HG02973 (cell line): ENCODE data around the gene DNAH17.
"Not testable (repeated sequence)": the region's sequence is repeated elsewhere in the genome, so short reads cannot be mapped to it uniquely, and the experiment has no call there.

Experiments used
- ATAC-seq: cut with Tn5 transposase; IDR thresholded peaks from one replicate; pipeline ENCODE4 v1.9.1; 2021; ENCODE audit warnings: moderate library complexity; ENCODE audit not compliant: unreplicated experiment

Gene DNAH17

DNA sequence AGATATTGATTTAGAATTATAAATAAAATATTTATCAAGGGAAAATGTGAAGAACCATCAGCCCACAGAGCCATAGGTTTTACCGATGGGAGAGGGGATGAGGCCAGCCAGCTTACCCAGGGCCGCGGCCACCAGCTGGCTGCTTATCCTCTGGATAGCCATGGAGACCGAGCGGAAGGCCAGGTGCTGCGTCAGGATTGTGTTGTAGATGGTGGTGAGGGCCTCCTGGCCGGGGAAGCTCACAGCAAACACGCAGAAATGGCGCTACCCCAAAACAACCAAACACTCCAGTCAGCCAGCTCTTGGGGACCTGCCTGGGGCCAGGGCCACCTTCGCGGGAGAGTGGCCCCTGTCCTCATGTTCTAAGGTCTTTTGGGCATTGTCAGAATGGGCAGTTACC lies 97.8 kb downstream of the DNAH17 start:
- no peak for ATAC-seq

DNA sequence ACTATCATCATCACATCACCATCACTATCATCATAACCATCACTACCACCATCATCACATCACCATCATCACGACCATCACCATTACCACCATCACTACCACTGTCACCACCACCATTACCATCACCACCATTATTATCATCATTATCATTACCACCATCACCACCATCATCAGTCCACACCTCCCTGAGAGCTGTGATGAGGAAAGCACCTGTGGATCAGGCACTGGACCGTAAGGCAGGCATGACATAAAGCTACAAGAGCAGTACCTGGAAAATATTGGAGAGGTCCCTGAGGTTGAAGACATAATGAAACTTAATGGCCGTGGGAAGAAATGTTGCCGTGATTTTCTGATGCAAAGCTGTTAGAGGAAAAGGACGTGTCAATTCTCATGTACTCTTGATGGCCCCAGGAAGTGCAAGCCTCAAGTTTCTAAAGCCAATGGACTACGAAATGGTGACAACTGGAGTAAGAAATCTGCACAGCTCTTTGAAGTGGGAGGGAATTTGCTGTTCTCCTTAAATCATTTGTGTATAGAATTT lies 98.4 kb downstream of the DNAH17 start:
- no peak for ATAC-seq

DNA sequence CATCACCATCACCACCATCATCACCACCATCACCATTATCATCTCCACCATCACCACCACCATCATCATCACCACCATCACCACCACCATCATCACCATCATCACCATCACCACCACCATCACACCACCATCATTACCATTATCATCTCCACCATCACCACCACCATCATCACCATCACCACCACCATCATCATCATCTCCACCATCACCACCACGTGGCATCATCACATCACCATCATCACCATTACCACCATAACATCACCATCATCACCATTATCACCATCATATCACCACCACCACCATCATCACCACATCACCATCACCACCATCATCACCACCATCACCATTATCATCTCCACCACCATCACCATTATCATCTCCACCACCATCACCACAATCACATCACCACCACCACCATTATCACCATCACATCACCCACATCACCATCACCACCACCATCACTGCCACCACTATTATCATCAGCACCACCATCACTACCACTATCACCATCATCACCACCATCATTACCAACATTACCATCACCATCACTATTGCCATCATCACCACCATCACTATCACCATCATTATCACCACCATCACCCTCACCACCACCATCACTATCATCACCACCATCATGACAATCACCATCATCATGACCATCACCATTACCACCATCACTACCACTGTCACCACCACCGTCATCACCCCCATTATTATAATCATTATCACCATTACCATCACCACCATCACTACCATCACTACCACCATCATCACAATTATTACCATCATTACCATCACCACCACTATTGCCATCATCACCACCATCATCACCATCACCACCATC lies 99.1 kb downstream of the DNAH17 start:
- no peak for ATAC-seq

DNA sequence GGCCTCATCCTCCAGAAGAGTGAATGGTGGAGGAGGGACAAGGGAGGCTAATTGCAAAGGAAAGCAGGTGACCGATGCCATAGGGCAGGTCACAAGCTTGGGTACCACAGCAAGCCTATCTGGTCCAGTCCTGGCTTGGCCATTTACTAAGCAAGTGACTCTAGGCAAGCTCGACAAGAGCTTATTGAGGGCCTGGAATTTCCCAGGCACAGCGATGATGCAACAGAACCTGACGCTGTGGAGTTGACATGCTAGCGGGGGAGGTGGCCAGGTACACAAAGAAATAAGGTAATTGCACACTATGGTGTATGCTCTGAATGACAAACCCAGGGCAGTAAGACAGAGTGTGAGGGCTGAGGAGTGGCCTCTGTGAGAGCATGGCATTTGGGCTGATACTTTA lies 100.2 kb downstream of the DNAH17 start:
- no peak for ATAC-seq

DNA sequence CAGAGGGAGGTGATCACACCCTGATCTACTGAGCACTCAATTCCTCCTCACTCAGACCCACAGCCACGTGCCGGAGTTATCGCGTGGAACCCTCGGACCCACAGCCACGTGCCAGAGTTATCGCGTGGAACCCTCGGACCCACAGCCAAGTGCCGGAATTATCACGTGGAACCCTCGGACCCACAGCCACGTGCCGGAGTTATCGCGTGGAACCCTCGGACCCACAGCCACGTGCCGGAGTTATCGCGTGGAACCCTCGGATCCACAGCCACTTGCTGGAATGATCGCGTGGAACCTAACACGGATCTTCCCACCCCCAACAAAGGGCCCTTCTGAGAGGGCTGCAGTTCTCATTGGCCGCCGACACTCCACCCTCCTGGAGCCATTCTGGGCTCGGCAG lies 101.0 kb downstream of the DNAH17 start:
- no peak for ATAC-seq

DNA sequence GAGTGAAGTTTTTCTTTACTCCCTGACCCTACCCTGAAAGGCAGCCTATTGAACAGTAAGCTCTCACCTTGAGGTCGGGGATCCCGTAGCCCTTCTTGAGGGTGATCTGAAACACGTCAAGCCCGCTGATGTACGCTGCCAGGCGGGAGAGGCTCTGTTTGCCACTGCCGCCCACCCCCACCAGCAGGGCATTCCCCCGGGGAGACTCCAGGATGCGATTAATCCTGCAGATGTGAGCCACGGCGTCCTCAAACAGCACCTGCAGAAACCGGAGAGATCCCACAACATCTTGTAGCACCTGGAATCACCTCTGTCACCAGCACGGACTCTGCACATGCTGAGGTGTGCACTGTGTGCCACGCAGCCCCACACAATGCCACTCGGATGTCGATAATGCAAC lies 102.0 kb downstream of the DNAH17 start:
- peak; percentile 12 for ATAC-seq

DNA sequence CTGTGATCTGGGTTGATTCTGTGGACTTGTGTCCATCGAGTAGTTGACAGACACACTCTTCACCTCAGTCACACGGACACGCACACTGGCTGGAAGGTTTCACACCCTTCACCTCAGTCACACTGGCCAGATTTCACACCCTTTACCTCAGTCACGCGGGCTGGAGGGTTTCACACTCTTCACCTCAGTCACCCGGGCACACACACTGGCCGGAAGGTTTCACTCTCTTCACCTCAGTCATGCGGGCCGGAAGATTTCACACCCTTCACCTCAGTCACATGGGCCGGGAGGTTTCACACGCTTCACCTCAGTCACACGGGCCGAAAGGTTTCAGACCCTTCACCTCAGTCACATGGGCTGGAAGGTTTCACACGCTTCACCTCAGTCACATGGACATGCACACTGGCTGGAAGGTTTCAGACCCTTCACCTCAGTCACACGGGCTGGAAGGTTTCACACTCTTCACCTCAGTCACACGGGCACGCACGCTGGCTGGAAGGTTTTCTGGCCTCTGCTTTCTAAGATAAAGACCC lies 102.5 kb downstream of the DNAH17 start:
- ATAC-seq = peak; percentile 59

DNA sequence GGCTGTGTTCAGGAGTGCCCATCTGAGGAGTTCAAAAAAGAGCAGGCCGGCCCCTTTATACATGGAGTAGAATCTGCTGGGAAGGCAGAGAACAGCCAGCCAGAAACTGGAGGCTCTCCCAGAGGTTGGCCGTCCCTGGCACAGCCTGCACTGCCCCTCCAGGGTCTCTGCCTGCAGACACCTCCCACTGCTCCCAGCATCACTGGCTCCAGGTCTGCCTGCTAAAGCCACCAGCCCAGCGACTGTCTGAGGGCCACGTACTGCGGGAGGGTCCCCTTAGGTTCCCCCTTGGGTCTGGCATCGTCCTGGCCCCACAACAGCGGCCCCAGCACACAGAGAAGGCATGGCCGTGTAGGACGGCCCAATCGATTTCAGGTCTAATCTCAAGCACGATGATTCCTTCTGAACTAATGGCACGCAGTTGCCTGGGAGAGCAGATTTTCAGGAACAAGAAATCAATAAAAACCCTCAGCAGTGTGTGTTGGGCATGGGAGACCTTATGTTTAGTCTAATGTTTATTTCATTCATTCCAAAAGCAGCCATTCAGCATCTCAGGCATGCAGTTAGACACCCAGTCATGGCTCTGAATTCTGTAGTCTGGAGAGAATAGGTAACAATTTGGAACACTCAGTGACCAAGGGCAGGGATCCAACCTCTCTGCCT lies 103.1 kb downstream of the DNAH17 start:
- no peak for ATAC-seq

DNA sequence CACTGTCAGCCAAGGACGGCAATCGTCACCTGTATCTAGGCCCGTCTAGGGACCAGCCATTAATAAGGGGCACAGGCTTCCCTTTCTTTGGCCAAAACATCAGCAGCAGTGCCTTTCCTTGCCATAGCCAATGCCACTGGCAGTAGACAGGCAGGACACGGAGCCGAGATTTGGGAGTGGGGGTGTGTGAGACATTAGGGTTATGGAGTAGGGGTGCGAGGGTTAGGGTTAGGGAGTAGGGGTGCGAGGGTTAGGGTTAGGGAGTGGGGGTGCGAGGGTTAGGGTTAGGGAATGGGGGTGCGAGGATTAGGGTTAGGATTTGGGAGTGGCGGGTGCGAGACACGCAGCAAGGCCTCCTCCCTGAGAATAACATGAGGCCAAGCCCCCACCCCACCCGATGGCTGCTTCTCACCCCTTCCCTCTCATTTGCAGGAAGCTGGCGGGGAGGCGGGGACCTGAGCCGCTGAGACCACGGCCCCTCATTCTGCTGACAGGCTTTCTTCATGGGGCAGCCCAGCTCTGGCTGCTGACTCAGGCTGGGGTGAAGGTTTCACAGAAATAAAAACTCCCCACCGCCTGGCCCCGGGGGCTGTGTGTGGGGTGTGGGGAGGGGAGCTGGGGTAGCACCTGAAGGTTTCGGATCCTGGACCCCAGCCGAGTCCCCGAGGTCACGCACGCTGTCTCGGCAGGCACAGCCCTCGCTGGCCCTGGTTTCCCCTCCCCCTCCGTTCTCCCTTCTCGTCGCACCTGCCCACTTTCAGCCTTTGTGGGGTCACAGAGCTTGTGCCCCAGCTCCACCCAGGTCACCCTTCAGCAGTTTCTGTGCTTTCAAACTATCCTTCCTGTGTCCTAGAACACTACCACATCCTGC lies 104.9 kb downstream of the DNAH17 start:
- no peak for ATAC-seq

DNA sequence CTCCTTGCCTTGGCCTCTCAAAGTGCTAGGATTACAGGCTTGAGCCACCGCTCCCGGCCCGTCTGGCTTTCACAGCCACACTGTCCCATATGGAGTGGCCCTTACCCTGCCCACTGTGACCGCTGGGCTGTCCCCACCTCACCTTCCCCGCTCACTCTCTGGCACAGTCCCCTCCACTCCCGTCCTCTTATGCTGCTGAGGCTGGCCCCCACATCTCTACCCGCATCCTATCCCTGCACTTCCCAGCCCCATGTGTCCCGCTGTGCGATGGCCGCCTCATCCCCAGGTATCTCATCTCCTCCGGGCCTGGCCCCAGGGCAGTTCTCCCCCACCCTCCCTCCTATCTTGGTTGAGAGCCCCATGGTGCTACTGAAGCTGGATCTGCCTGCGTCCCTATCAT lies 105.6 kb downstream of the DNAH17 start:
- no peak for ATAC-seq

DNA sequence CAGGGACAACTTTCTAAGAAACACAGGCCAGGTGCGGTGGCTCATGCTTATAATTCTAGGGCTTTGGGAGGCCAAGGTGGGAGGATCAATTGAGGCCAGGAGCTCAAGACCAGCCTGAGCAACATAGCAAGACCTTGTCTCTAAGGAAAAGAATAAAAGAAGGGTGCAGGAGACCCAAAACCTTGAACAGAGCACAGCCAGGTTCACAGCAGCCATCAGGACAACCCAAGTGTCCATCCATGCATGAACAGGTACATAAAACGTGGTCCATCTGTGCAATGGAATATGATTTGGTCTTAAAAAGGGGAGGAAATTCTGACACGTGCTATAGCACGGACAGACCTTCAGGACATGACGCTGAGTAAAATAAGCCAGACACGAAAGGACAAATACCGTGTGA lies 107.8 kb downstream of the DNAH17 start:
- ATAC-seq = no peak

DNA sequence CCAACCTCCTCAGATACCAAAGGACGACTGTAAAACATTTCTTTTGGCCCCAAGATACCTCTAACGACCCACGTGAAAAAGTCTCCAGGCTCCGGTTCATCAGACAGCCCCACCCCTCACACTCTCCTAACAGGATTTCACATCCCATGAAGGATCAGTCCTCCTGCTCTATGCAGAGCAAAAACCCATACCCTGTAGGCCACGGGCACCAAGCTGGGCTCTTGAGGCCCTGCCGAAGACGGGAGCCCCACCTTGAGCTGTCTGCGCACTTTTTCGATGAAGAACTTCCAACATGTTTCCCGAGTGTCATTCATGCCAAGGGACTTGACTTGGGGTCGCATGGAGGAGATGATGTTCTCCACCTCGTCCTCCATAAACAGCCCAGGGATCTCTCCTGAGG lies 108.8 kb downstream of the DNAH17 start:
- no peak for ATAC-seq

DNA sequence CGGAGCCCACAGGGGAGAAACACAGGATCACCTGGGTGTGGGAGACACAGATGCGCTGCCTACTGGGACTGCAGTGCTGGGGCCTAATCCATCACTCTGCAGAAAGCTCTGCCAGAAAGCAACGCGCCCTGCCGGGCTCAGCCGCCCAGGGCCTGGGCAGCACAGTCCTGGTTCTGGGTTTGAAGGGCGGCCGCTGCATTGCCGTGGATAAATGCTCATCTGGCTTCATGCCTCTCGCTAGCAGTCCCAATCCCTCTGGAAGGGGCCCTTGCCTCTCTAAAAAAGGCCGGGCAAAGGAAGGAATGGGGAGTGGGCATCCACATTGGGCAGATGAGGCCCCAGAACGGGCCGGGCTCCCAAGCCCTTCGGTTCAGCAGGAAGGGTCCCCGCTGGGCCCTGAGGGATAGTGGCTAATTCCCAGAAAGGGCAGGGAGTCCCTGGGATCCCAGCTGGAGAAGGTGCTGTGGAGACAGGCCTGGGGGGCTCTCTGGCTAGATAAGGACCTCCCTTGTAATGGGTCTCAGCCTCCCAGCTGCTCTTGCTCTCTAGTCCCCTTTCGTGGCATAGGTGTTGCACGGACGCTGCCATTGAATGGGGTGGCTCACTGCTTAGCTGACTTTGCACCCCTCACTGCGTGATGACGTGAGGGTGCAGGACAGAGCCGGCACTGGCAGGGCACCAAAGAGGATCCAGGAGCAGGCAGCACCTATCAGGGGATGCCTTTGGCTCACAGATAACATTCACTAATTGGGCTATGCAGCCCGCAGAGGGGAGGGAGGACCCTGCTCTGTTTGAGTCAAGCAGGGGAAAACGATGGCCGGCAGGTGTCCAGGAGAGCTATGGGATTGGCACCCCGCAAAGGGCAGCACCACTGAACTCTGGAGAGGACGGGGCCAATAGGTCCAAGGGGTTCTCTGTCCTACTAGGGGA lies 110.1 kb downstream of the DNAH17 start:
- ATAC-seq = no peak

DNA sequence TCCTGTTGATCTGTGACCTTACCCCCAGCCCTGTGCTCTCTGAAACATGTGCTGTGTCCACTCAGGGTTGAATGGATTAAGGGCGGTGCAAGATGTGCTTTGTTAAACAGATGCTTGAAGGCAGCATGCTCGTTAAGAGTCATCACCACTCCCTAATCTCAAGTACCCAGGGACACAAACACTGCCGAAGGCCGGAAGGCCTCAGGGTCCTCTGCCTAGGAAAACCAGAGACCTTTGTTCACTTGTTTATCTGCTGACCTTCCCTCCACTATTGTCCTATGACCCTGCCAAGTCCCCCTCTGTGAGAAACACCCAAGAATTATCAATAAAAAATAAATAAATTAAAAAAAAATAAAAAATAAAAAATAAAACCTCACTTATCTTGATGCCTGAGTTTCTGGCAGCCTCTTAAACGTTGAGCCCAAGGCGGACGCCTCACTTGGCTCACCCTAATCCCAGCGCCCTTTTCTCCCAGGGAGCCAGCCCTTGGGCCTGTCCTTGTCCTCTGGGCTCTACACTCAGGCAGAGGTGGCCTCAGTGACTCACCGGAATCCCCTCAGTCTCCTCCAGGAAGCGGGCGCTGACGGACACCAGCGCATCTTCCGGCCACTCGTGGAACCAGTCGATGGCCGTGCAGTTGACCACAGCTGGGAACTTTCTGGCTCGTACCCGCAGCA lies 110.9 kb downstream of the DNAH17 start:
- not testable (repeated sequence) for ATAC-seq

DNA sequence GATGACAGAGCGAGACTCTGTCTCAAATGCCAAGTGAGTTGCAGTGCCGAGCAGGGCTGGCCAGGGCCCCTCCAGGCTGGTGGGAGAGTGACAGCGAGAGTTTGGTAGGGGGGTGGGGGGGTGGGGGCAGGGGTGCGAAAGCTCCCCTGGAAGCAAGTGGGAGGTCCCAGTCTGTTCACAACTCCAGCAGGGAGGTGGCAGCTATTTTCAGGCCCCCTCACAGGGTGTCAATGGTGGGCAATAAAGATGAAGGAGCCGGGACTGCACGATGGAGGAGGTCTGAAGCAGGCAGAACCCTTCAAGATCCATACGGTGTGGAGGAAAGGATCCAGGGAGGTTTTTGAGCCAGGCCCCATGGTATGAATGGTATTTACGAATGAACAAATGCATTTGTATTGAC lies 115.0 kb downstream of the DNAH17 start:
- no peak for ATAC-seq

DNA sequence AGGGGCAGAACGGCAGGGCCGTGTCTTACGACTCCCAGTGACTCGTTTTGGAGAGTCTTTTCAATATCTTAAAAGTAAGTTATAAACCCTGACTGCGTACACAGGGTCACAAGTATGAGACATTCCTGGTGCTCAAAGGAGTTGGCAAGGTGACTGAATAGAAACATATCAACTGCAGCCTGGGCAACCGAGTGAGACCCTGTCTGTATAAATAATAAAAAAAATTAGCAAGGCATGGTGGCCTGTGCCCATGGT lies 115.5 kb downstream of the DNAH17 start:
- ATAC-seq = no peak

DNA sequence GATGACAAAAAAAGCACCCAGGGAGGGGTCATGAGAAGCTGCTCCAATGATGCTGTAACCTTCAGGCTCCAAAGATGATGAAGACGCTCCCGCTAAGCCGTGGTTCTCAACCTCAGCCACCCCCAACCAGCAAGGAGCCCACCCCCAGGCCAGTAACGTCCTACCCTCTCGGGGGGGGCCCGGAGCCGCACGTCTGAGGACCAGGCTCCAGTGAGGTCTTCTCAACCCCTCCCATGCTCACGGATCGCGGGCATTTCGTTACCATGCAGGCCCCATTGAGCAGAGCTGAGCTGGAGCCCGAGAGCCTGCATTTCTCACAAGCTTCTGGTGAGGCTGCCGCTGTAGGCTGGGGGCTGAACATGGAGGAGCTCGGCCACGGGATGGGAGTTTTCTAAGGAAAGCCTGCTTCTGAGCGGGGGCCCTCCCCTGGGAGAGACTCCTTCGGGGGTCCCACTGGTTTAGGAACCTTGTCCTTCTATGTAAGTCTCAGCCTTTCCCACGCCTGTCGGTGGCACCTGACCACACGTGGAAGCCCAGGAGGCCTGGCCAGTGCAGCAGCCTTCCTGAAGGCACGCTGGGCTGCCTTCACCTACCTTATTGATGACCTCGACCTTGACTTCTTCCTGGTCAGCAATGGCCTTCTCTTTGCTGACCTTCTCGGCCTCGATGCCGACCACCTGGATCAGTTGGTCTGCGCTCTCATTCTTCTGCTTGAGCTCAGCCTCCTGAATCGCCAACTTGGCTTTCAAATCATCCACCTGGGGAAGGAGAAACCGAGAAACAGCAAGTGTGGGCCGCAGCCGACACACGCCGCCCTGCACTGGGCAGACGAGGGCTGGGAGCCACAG lies 116.0 kb downstream of the DNAH17 start:
- ATAC-seq = no peak

DNA sequence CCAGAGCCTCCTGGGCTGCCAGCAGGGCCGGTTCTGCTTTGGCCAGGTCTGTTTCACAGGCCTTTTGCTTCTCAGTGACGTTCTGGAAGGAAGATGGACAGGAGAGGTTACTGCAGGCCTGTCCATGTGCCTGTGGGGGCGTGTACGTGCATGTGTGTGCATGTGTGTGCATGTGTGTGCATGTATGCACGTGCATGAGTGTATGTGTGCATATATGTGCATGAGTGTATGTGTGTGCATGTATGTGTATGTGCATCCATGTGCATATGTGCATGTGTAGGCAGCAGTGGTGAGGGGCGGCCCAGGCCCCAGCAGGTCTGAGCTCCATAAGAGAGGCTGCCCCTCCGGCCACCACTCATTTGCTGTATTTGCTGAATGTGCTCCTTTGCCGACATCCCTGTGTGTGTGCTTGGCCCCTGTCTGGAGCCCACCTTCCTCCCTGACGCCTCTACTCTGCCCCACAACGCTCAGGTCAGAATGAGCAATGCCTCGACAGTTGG lies 117.0 kb downstream of the DNAH17 start:
- no peak for ATAC-seq

DNA sequence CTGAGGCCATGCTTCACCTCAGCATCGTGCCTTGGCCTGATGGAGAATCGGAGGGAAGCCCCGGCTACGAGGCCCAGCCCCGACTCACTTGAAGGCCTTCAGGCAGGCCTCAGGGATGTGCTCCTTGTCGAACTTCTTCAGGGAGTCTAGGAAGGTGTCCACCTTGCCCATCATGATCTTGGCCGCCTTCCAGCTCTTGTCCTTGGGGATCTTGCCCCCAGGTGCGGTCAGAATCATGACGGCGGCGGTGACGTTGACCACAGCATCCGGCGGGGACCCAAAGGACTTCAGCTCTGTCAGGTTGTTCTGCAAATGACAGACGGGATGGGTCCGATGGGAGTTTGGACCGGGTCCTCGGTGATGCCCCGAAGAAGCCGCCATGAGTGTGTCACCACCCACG lies 117.5 kb downstream of the DNAH17 start:
- no peak for ATAC-seq
